ENCODE measurements around the gene TTC32.
"Not testable (repeated sequence)": the region's sequence is repeated elsewhere in the genome, so short reads cannot be mapped to it uniquely, and the experiment has no call there.

TTC32 gene
- total RNA-seq, result 13.2 to 38.6 (median 21.0) reads per million in 4 donors

DNA sequence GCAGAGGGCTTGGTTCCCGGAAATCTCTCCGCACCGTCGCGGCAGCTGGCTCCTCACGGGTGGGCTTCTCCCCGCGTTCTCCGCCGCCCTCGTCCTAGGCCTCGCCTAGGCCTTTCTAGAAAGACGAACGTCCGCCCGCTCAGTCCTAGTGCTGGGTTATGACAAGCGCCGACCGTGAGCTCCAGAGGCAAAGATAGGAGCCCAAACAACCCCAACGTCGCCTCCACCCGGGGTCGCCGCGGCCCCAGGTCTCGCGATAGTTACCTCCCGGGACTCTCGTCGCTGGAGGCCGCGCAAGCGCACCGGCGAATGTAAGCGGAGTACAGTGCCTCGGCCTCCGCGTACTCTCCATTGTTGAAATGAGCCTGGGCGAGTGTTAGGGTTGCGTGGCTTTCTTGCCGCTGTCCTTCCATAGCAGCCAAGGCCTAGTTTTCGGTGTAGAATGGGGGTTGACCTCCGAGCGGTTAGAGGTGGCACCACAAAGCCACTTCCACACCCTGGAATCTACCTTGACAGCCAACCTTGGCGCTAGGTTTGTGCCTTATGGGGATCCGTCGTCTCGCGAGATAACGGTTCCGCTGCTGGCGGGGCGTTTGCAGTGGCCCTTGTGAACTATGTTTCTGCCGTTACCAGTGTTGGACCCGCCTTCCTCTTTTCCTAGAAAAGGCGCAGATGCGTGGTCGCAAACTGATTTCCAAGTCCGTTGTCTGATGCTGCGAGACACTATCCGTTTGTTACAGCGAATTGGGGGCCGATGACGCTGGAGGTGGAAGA, at the start of gene TTC32:
TTC32 (minus strand) TSS at position 542 of the 774 bp plus-strand sequence; CDS start at position 413, 129 bp downstream.
- DNase-seq, result peak; percentile 88 to 97 (median 93)

DNA sequence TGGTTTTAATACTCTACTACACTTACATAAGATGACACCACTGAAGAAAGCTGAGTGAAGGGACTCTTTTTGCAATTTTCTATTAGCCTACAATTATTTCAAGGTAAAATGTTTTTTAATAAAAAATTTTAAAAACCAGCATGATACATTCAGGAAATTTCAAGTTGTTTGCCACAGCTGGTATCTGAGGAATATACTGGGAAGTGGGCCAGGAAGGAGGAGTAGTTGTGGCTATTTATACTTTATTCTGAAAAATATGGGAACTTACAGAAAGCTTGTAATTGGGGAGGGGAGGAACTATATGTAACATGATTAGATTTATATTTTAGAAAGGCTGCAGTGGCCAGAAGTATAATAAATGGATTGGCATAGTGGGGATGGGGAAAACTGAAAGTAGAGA, 47.3 kb upstream of the TTC32 start:
- DNase-seq, result no peak

DNA sequence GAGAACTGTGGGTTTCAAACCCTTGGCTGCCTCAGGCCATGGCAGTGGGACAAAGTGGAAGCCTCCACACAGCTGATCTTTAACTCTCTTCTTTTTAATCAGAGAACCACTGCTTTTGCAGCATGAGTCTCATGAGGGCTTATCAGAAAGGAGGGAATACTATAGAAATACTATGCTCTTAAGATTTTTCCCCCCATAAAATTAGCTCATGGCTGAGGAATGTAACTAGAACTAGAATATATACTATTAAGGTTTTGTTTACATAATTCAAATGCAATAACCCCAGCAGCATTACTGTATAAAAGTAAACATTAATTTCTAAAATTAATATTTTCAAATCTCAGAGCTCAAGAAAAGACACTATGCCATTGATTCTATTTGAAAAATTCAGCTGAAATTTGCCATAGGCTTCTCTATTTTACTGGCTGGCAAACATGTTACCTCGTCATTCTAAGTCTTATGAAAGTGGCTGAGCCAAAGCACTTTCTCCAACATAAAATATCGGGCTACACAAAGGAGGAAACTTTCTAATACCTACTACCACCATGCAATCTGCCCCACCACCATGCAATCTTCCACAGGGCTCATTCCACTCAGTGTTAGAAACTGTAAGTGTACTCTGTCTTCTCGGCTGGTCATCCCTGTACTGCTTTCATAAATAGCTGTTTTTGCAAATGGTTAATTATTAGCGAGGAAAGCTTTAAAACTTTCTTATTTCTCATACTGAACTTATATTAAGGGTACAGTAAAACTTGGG, 45.6 kb upstream of the TTC32 start:
- no peak for DNase-seq

DNA sequence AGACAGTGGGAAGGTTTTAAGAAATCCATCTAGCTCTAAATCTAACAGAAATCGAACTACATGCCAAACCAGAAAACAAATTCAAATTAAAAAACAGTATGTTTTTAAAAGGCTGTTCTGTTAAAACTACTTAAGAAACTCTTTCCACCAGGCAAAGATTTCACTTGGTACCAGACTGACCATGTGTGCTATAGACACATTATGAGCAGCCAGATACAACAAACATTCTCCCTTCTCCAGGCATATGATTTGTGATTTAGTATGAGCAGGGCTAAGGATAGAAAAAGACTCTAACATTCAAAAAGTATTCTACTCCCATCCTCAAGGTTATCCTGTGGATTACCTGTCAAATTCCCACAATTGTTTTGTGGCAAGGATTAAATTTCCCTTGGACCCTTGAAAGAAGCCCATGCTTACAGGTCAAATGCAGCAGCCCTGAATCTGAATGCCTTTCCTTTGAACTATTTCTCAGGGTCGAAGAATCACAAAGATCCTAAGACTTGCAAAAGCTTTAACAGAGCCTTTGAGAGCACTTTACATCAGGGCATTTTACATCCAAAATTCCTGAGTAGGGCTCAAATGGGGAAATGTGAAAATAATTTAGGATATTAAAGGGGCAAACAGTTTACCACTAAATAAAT, 42.5 kb upstream of the TTC32 start:
- DNase-seq, result no peak

DNA sequence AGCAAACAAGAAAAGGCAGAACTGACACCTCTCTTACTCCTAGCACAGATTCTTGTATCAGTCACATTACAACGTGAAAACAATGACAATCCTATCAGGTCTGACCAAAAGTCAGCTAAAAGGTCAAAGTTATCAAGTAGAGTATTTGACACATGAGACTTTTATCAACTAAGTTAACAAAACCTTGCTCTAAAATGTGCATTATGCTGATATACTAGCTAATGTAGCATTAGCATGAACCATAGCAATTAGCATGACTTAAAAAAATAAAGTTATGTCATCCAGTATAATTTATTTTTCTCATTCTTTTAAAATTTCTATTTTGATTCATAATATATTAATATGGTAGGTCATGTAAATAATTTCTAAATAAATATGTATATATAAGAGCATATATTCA, 41.4 kb upstream of the TTC32 start:
- DNase-seq, result no peak

DNA sequence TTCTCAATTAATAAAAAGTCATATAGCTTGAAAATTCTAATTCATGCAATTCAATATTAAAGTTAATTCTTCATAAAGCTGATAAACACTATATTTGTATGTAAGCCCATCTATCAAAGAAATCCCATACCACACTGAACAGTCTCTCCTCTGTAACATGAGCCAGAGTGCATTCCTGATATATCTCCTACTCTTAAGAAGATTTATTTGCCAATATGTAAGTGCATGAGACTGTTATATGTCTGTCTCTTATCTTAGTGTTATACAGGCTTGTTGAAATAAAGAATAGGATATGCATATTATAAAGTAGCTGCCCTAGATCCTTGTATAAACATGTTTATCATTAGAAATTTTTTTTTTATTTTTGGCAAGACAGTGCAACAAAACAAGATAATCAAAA, 40.4 kb upstream of the TTC32 start:
- DNase-seq, result no peak

DNA sequence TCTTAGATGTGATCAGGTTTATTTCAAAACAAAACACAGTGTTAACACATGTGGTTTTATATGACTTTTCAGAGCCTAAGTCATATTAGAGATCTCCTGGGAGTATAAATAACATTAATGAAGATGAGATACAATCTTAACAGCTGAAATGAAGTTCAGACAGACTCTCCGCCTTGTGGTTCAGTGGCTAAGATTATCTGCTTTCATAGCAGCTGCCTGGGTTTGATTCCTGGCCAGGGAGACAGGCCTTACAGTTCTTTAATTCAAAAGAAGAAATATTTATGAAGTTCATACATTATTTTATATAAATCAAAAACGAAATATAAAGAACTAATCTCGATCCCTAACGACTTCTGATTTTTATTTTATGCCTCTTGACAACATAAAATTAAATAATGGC, 35.2 kb upstream of the TTC32 start:
- DNase-seq, result no peak

DNA sequence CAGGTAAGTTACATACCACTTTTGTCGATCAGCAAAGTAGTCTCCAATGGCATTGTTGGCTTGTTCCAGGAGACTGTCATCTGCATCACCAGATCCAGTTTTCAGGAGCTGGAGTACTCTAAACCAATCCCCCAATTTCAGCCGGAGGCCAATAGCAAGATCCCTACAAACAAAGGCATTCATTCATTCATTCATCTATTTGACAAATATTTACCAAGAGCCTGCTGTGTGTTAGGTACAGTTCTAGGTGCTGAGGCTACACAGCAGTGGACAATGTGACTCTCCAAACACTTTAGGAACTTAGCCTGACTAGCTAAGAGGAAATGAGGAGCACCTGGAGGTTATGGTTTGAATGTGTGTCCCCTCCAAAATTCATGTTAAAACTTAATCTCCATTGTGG, 34.4 kb upstream of the TTC32 start:
- no peak for DNase-seq

DNA sequence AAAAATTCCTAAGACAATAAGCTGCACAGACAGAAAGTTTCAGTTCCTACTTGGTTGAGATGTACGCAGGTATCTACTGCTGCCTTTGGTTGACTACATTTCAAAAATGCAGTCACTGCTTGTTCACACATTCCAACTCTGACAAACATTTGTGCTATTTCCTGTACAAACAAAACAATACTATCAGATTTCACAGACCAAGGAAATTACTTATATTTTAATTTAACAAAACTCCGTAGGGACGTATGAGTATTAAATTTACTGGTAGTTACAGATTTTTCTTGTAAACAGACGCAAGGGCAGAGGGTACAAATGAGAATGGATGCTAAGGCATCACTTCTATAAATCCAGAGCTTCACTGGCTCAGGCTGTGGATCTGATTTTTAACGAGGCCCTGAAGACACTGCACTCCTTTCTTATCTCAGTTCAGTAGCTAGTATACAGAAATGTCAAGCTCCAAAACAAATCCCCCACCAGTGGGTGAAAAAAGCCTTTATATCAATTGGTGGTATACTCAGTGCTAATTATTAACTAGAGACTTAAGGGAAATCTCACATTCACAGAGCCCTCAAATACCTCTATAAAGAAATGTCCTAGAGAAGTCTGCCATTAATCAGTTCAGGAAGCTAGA, 31.7 kb upstream of the TTC32 start:
- no peak for DNase-seq

DNA sequence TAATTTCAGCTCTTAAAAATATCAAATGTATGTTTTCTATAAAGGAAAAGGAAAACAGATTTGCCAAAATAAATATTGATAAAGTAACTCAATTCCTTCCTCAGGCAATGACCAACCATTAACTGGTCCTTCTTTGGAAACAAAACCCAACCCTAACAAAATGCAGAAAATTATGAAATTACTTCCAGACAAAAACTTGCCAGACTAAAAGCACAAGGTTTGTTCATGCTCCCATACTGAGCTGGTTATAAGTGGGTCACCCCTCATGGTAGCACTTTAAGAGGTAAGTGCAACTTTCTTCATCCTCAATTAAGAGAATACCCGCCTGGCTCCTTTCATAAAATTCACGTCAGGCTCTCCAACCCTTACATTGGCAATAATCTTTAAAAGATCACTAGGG, 31.1 kb upstream of the TTC32 start:
- DNase-seq, result no peak

DNA sequence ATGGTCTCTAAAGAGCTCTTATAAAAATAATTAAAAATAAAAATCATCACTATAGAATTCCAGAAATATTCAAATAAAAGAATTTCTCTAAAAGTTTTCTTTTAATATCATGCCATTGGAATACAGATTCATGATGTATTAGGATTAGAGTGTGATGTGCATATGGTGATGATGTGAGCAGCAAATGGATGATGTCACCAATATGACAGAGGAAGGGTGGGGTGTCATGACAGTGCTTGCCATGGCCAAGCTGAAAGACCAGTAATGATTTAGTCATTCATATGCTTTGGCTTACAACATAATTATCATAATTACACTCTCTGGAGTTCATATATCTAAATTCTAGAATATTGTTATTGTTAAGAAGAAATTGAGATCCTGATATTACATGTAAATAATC, 27.4 kb upstream of the TTC32 start:
- DNase-seq, result no peak

DNA sequence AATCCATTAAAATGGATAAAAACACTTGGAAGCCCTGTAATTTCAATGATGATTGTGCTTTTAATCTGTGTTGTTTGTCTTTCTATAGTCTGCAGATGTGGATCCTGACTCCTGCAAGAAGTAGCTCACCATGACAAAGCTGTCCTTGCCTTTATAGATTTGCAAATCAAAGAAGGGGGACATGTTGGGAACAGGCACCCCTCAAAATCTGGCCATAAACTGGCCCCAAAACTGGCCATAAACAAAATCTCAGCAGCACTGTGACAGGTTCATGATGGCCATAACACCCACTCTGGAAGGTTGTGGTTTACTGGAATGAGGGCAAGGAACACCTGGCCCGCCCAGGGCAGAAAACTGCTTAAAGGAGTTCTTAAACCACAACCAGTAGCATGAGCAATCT, 26.0 kb upstream of the TTC32 start:
- DNase-seq, result not testable (repeated sequence)

DNA sequence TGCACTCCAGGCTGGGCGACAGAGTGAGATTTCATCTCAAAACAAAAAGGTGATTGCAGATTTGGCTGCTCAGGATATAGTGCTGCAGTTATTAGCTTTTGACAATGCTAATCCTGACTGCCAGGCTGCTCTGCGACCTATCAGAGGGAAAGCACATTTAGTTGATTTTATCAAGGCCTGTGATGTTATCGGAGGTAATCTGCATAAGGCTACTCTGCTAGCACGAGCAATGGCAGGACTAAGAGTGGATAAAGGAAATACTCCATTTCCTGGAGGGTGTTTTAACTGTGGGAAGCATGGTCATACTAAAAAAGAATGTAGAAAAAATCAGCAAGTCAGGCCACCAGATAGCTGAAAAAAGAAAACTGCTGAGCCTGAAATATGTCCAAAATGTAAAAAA, 22.7 kb upstream of the TTC32 start:
- DNase-seq, result not testable (repeated sequence)

DNA sequence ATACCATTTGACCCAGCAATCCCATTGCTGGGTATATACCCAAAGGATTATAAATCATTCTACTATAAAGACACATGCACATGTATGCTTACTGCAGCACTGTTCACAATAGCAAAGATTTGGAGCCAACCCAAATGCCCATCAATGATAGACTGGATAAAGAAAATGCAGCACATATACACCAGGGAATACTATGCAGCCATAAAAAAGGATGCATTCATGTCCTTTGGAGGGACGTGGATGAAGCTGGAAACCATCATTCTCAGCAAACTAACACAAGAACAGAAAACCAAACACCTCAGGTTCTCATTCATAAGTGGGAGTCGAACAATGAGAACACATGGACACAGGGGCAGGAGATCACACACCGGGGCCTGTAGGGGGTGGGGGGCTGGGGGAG, 20.4 kb upstream of the TTC32 start:
- not testable (repeated sequence) for DNase-seq

DNA sequence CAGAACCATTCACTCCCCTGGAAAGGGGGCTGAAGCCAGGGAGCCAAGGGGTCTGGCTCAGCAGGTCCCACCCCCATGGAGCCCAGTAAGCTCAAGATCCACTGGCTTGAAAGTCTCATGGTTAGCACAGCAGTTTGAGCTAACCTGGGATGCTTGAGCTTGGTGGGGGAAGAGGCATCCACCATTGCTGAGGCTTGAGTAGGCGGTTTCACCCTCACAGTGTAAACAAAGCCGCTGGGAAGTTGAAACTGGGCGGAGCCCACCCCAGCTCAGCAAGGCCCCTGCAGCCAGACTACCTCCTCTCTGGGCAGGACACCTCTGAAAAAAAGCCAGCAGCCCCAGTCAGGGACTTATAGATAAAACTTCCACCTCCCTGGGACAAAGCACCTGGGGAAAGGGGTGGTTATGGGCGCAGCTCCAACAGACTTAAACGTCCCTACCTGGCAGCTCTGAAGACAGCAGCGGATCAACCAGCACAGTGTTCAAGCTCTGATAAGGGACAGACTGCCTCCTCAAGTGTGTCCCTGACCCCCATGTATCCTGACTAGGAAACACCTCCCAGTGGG, 14.7 kb upstream of the TTC32 start:
- DNase-seq, result no peak

DNA sequence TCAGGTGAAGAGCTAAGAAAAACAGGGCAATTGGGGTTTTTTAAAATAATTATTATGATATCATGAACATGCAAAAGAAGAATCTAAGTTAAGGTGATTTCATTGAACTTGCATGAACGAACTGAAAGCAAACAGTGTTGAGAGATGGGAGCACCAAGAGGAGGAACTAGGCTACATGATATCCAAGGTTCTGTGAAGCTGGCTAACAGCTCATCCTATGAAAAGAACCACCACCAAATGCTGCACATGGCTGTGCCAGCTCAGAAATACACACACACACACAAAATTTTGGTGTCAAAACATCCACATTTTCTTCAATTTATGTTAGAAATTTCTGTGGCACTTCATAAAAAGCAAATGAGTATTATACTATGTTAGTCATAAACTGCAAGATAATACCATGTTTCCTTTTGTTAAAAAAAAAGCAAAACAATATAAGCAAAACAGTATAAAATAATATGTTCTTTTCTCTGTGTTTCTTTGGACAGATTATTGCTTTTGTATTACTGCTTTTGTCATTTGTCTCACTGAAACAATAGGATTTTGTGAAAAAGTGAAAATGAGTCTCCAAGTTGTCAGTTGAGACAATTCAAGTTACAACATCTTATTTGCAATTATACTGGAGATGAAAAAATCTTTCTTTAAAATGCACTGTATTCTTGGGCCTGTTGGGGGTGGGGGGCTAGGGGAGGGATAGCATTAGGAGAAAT, 12.6 kb upstream of the TTC32 start:
- no peak for DNase-seq

DNA sequence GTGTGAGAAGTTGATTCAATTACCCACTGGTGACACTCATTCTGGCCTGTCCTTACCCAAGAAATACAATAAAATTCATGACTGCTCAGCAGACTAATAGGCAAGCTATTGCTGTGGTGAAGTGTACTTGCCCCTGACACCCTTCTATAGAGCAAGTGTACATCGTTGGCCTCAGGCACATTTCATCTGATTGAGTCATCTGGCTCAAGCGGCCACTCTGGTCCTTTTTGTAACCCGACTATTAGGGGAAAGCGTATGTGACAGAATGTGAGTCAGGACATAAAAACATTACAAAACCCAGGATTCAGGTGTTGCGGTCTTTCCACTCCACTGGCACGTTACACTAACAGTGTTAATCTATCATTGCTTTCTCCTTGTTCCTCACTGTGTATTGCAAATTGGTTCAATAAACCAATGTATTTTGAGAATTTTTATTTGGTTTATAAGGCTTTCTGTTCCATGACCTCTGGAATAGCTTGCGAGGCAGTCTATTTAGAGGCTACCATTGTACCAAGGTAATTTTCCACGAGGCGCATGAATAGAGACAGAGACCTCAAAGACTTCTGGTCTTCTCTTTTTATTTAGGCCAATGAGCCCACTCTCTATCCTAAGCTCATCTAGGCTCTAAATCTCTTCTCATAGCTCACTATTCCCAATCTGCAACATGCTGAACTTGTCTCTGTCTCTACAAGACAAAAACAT, 10.2 kb upstream of the TTC32 start:
- no peak for DNase-seq

DNA sequence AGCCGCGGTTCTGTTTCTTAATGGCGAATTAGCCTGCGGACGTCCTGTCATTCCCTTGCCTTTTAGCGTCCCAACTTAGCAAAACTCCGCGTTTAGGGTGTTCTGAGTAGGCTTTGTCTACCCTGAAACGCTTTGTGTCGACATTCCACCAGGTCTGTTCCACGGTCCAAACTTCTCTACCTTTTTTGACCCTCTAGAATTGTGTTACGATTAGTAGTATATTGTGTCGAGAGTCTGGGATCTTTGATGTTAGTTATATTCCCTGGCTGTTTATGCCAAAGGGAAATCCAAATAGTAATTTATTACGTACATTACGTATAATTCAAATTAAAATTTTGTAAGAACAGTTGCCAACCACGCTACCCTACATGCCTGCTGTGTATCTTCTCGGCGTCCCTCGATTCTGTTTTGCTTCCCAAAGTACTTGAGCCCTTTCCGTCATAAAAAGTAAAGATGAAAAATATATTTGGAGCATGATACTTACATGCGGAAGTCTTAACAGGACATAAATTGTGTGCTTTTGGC, 495 bp upstream of the TTC32 start:
- DNase-seq, result peak in 1 of 5 donors; percentile 35

DNA sequence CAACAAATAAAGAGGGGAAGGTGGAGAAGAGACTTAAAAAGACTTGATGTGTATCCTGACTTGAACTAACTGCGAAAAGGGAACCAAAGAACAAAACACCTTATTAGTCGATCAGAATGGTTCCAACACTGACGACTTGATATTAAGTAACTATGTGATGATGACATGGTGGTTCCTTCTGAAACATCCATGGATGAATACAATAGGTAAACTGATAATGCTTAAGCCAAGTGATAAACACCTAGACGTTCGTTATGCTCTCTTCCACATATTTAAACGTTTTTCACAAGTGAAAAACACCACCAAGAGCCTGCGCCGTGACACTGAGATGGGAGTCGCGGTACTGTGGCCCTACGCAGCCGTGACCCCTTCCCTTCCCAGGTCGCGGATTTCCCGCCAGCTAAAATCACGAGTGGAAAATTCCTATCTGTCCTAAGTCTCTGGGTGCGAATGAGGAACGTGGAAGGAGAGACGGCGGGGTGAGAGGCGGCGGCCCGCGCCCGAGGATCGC, 797 bp downstream of the TTC32 start:
- DNase-seq, result no peak

DNA sequence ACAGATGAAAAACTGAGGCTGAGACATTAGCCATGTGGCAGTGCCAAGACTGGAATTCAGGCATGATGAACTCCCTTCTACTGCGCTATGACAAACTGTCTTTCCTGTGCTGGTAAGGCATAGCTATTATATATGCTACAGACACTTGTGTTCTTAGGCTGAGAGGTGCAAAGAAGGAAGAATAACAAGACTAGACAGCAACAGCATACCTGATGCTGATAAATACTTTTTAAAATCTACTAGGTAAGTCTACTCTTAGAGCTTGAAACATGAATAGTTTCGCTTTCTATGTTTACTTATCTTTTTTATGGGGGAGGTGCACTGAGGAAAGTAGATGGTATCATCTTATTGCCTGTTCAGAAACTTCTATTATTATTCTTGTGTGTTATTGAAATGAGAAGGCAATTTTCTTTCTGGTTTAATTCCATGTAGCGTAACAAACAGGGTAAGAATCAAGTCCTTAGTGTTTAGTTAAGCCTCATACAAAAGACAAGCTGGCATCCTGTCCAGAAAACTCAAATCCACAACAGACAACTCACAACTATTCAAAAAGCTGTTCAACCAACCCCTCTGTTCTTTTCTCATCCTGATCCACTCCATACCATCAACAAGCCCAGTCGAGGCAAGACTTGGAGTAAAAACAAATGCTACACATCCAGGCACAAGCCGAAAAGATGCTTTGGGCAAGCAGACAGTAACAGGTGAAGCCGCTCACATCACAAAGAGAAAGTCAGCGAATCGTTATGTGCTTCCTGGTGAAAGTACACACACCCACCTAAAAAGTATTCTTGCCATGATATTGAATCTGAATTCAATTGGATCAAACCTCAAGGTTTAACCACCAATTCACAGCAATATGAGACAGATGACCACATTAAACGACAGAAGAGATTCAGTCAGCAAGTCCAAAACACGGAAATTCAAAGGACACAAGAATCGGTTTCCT, 1.5 kb downstream of the TTC32 start:
- peak in 3 of 5 donors; percentile 8 to 49 (median 24) for DNase-seq
